Fibroblast of pulmonary artery (primary cell): Measurements from ENCODE around the gene ZFP62.

Experiments
- DNase-seq: peaks from one replicate; pipeline ENCODE4 v3.0.0-alpha.2; 2010; ENCODE audit warnings: low read depth
- H3K4me3 ChIP-seq: replicated peaks from 2 replicates; pipeline ENCODE4 v1.5.1; 2011; ENCODE audit warnings: low read depth, mild to moderate bottlenecking, control low read depth, low read length, moderate library complexity
- TF ChIP-seq, protein P1 (sequence below): IDR thresholded peaks from 2 replicates; pipeline ENCODE4 v1.5.1; 2011; ENCODE audit warnings: mild to moderate bottlenecking, control low read depth, low read length, inconsistent platforms; ENCODE audit errors: missing control alignments

The ZFP62 gene

DNA sequence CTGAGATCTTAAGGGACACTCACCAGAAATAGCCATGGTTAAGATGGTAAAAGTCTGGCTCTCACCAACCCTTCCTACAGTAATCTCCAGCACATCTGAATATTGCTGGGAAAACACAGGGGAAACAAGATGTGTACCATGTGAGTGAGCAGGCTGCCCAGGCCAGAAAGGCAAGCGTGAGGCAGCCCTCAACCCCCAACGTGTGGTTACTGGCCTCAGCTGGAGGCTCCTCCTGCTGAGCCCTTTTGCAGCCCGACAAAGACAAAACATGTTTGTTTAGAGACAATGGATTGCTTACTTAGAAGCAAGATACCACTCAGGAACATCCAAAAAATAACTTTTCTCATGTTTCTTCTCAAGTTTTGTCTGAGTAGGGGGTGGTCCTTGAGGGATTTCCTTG lies 16.6 kb downstream of the ZFP62 start:
- no peak overlapping the region for H3K4me3 ChIP-seq
- TF ChIP-seq, protein P1, sequence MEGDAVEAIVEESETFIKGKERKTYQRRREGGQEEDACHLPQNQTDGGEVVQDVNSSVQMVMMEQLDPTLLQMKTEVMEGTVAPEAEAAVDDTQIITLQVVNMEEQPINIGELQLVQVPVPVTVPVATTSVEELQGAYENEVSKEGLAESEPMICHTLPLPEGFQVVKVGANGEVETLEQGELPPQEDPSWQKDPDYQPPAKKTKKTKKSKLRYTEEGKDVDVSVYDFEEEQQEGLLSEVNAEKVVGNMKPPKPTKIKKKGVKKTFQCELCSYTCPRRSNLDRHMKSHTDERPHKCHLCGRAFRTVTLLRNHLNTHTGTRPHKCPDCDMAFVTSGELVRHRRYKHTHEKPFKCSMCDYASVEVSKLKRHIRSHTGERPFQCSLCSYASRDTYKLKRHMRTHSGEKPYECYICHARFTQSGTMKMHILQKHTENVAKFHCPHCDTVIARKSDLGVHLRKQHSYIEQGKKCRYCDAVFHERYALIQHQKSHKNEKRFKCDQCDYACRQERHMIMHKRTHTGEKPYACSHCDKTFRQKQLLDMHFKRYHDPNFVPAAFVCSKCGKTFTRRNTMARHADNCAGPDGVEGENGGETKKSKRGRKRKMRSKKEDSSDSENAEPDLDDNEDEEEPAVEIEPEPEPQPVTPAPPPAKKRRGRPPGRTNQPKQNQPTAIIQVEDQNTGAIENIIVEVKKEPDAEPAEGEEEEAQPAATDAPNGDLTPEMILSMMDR, result no peak
- no peak for DNase-seq

DNA sequence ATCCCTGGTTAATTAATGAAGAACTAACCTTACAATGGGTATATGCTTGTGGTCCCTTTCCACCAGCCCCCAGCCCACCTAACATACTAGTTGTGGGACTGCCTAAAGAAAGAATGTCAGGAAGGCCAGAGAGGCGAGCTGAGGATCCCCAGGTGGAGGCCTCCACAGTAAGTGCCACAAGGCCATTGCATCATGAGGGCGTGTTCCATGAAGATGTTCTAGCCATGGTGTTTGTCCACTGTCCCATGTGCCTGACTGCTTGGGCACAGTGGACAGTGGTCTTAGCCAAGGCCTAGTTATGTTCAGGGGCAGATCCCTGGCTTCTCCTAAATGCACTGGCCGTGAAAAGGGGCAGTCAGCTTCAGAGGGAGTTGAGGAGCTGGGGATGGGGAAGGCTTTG lies 21.1 kb downstream of the ZFP62 start:
- TF ChIP-seq, protein P1, result no peak
- H3K4me3 ChIP-seq, result no peak overlapping the region
- no peak for DNase-seq

DNA sequence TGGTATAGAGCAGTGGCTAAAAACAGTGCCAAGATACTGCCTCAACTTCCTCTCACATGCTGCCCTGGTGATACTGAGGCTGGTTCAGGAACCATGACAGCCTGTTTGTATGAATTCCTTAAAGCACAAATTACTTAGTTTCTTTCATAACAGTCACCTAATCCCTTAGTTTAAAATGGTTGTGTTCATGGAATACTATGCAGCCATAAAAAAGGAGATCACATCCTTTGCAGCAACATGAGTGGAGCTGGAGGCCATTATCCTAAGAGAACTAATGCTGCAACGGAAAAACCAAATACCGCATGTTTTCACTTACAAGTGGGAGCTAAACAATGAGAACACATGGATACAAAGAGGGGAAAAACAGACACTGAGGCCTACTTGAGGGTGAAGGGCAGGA lies 21.8 kb downstream of the ZFP62 start:
- TF ChIP-seq, protein P1, result no peak
- H3K4me3 ChIP-seq, result no peak overlapping the region
- DNase-seq, result no peak

DNA sequence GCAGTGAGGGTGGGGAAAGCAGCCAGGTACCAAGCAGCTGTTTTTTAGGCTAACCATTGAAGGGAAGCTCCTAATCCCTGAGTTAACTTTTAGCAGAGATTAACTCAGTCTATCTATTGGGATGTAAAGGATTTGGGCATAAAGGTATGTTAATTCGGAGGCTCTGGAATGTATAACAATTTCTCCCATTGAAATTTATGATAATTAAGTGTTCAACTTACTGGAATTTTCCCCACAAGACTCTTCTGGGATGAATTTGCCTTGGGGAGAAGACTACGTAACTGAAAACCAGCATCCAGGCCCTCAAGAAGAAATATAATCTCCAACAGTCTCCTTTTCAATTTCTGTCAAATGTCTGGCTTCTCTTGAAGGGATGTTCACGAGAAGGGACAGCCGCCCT lies 23.6 kb downstream of the ZFP62 start:
- TF ChIP-seq, protein P1, result no peak
- H3K4me3 ChIP-seq, result no peak overlapping the region
- no peak for DNase-seq

DNA sequence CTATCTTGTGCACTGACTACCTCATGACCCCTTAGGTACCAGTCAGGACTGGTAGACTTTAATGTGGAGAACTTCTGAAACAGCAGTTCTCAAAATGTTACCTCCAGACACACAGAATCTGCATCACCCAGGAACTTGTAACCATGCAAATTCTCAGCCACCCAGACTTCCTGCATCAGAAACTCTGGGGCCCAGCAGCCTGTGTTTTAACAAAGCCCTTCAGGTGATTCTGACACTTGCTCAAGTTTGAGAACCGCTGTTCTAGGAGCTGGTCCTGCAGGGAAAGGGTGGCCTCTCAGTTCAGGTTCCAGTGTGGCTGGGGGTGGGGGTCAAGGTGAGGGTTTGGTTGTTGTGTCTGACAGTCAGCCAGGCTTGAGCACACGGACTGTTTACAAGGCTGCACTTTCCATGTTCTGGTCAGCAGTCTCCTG lies 28.4 kb downstream of the ZFP62 start:
- DNase-seq, result no peak
- H3K4me3 ChIP-seq, result no peak overlapping the region
- TF ChIP-seq, protein P1, result no peak

DNA sequence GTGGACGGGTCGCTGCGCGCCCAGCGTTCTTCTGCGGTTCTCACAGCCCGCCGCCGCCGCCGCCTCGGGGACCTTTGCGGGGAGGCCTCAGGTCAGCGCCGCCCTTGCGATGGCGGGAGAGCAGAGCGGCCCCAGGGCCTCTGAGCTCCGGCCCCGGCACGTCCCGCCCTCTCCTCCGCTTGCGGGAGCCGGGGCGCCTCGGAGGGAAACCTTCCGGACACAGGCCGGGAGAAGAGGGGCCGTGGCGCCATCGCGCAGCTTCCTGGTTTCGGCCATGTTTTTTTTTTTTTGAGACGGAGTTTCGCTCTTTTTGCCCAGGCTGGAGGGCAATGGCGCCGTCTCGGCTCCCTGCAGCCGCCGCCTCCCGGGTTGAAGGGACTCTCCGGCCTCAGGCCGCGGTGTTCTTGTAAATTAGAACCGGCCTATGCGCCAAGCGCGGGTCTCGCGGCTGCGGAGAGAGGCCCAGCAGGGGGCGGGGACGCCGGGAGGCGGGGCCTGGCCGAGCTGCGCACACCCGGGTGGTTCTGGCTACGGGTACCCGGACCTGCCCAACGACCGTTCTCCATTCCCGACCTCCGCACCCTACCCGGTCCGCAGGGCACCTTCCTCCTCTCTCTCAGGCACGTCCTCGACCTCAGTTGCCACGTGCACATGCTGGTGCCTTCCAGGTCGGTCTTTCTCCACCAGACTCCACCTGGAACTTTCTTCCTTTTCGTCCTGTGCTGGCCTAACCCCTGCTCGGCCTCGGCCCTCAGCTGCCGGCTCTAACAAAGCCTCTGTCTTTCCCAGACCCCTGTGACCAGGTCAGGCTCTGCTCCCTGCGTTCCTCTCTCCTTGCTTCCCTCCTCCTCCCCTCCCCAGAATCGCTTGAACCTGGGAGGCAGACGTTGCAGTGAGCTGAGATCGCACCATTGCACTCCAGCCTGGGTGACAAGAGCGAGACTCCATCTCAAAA lies 29.7 kb downstream of the ZFP62 start:
- peak overlapping the region; percentile 84 for H3K4me3 ChIP-seq
- TF ChIP-seq, protein P1, result no peak
- peak; percentile 68 for DNase-seq
